Measurements from ENCODE around the gene ADGRG3.

Gene ADGRG3

DNA sequence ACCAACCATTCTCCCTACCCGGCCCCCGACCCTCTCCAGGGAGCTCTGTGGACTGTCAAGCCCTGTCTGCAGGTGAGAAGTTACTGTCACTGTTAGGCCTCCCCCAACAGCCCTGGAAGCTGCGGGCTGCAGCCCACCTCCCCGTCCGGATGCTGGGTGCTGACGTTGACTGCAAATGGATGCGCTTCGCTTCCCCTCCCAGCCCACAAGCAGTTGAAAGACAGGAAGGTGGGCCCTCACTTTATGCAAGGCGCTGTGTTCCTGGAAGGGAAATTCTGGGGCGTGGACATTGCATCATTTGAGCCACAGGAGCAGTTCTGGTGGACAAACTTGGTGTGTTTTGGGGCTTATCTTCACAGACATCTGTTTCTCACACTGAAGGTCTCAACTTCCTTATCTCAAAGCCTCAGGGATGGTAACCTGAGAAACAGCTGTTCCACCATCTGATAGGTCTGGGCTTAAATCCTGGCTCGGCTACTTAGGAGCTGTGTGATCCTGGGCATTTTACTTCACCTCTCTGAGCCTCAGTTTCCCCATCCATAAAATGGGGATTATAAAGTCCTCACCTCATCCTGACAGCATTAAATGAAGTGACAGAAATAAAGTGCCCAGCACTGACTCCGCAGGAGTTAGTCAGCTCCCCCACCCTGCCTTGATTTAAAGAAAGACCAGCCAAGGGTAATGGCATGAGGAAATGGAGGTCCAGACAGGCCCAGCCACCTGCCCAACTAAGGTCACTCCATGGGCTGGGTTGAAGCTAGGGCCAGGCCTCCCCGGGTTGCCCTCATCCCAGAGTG, 21.9 kb downstream of the ADGRG3 start:
- no peak for TF ChIP-seq CTCF (IDR thresholded peaks at IDR 0.05; ENCODE audit: insufficient read depth, low read length, missing control alignments)
- ChIA-PET CTCF (interaction anchor here (0.7 to 1.1 kb wide), 4 partner anchors 23 to 249 kb away, joined by 3 to 4 read pairs (median 3); no protein-coding TSS in a partner anchor), POLR2A (no interaction called here)
- no peak overlapping the region for H3K4me3 ChIP-seq (ENCODE audit: low read depth, low read length)
- DNase-seq (ENCODE audit: low read depth, low spot score), result no peak

DNA sequence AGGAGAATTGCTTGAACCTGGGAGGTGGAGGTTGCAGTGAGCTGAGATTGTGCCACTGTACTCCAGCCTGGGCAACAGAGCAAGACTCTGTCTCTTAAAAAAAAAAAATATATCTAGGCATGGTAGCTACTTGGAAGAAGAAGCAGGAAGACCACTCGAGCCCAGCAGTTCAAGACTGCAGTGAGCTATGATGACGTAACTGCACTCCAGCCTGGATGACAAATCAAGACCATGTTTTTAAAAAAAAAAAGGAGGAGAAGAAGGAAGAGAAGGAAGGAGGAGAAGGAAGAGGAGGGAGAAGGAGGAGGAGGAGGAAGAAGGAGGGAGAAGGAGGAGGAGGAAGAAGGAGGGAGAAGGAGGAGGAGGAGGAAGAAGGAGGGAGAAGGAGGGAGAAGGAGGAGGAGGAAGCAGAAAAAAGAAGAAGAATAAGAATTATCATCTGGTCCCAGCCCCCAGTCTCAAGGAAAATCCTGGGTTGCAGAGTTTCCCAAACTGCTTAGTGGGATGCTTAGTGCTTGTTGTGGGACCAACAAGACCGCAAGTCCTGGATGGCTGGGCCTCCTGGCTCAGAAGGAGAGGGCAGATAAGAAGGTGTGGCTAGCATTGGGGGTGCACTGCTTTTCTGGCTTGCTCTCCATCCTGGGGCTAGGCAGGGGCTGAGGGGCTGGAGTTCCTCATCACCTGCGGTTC, 22.8 kb downstream of the ADGRG3 start:
- no peak for TF ChIP-seq CTCF (IDR thresholded peaks at IDR 0.05; ENCODE audit: insufficient read depth, low read length, missing control alignments)
- POLR2A ChIA-PET, result no interaction called here
- H3K4me3 ChIP-seq (ENCODE audit: low read depth, low read length), result no peak overlapping the region
- CTCF ChIA-PET, result interaction anchor here (0.7 to 1.1 kb wide), 3 partner anchors 22 to 248 kb away, joined by 3 to 4 read pairs (median 3); no protein-coding TSS in a partner anchor
- DNase-seq (ENCODE audit: low read depth, low spot score), result no peak

GRCh38 chr16:57692636-57693035, 24.5 kb downstream of the ADGRG3 start:
- ChIA-PET CTCF (interaction anchor here (1.0 to 2.4 kb wide), 3 partner anchors 45 to 116 kb away, joined by 3 to 5 read pairs (median 3); no protein-coding TSS in a partner anchor), POLR2A (no interaction called here)
- H3K4me3 ChIP-seq (ENCODE audit: low read depth, low read length), result no peak overlapping the region
- no peak for DNase-seq (ENCODE audit: low read depth, low spot score)
- no peak for TF ChIP-seq CTCF (IDR thresholded peaks at IDR 0.05; ENCODE audit: insufficient read depth, low read length, missing control alignments)

DNA sequence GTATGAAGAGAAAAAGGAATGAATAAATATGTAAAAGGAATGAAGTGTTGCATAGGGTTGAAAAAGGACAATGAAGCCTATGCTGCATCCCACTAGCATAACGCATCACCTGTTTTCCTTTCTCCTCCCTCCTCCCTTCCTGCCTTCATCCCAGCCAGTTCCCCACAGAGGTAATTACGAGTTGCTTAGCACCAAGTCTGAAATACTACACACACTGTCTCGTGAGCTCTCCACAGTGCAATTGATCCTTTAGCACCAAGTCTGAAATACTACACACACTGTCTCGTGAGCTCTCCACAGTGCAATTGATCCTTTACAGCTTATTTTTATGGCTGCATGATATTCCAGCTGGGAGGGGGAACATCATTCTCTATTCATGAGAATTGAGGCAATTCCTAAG, 25.4 kb downstream of the ADGRG3 start:
- TF ChIP-seq CTCF (IDR thresholded peaks at IDR 0.05; ENCODE audit: insufficient read depth, low read length, missing control alignments), result no peak
- ChIA-PET POLR2A (no interaction called here), CTCF (interaction anchor here (2.4 kb wide), 1 partner anchor 46 kb away, joined by 5 read pairs; no protein-coding TSS in a partner anchor)
- DNase-seq (ENCODE audit: low read depth, low spot score), result no peak
- no peak overlapping the region for H3K4me3 ChIP-seq (ENCODE audit: low read depth, low read length)

DNA sequence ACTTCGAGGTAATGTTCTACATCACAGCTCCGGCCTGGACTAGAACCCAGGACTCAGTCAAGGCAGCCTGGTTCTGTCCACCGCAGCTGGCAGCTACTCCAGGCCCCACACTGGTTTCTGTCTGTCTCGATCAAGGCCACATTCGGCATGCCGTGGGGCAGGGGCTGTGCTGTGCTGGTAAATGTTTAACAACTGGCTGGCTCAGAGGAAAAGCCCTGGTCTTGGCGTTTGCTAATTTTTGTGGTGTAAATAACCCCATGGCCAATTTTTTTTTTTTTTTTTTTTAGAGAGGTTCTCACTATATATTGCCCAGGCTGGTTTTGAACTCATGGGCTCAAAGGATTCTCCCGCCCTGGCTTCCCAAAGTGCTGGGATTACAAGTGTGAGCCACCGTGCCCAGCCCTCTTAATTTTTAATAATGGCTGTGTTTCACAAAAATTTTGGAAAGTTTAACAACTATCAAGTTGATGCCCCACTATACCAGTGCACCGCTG, 26.2 kb downstream of the ADGRG3 start:
- no peak for DNase-seq (ENCODE audit: low read depth, low spot score)
- ChIA-PET CTCF (interaction anchor here (2.4 kb wide), 1 partner anchor 47 kb away, joined by 5 read pairs; no protein-coding TSS in a partner anchor), POLR2A (no interaction called here)
- no peak for TF ChIP-seq CTCF (IDR thresholded peaks at IDR 0.05; ENCODE audit: insufficient read depth, low read length, missing control alignments)
- no peak overlapping the region for H3K4me3 ChIP-seq (ENCODE audit: low read depth, low read length)
